Right atrium auricular region (tissue), 2 donors: ENCODE results near the gene NDUFS8. TPM values are rescaled to one million over a fixed set of nuclear protein-coding genes. Genes with fewer than 3 reads are reported as not detected.

Source experiments
- DNase-seq: peaks from one replicate; pipeline ENCODE4 v3.0.0-alpha.2; 2019; ENCODE audit warnings: low spot score
- H3K27ac ChIP-seq, 2 donors: fragments of 200-600 bp; sonication (generic); 1 replicate in 1 of 2; 2 replicates in 1 of 2; pipeline ENCODE4 v1.5.1; 2016 to 2019
- H3K27me3 ChIP-seq, 2 donors: fragments of 200-600 bp; sonication (generic); one replicate each; pipeline versions ENCODE4 v1.5.1 to v1.6.0; 2017 to 2019
- H3K36me3 ChIP-seq: fragments of 200-600 bp; sonication (generic); one replicate; pipeline ENCODE4 v1.5.1; 2016
- H3K4me1 ChIP-seq, 2 donors: fragments of 200-600 bp; sonication (generic); one replicate each; pipeline versions ENCODE4 v1.5.1 to v1.6.0; 2017 to 2019
- H3K4me3 ChIP-seq, 2 donors: fragments of 200-600 bp; sonication (generic); 1 replicate in 1 of 2; 2 replicates in 1 of 2; pipeline ENCODE4 v1.5.1; 2017 to 2019; ENCODE audit warnings: mild to moderate bottlenecking in 1 of 2, moderate library complexity in 1 of 2
- H3K9me3 ChIP-seq, 2 donors: fragments of 200-600 bp; sonication (generic); one replicate each; pipeline ENCODE4 v1.5.1; 2019
- CTCF ChIP-seq, 2 donors: fragments of 200-600 bp; sonication (generic); IDR thresholded peaks; one replicate each; pipeline ENCODE4 v1.5.1; 2019; ENCODE audit warnings: antibody characterized with exemption in 2 of 2
- total RNA-seq, 2 donors: library from RNA; depleted of rRNA; stranded (reverse); fragments of >200 nt; gene quantifications; one replicate each; pipeline ENCODE4 v1.1.0, GENCODE V29; 2016

NDUFS8 gene
- total RNA-seq, 2 donors from 2014 or later: 436 to 568 TPM

- H3K4me3 ChIP-seq: no peak overlapping the region
- no peaks in the 10 kb centered on the region for H3K27me3 ChIP-seq
- peaks cover 0 to 69% of the 10 kb centered on the region in 2 donors for H3K4me1 ChIP-seq
- no peaks in the 10 kb centered on the region for H3K9me3 ChIP-seq
- peak overlapping the region; percentile 83 to 90 for H3K27ac ChIP-seq
- no peak for TF ChIP-seq CTCF (IDR thresholded peaks at IDR 0.05)
- no peak for DNase-seq
- peaks cover 4% of the 10 kb centered on the region for H3K36me3 ChIP-seq
These were observed 2.7 kb downstream of the NDUFS8 start for GRCh38 chr11:68032997-68033707.

GRCh38 chr11:68033708-68034045 is 3.2 kb downstream of the NDUFS8 start:
- Histone ChIP-seq H3K27ac (peak overlapping the region; percentile 83 to 90), H3K4me1 (peaks cover 0 to 74% of the 10 kb centered on the region in 2 donors), H3K36me3 (peaks cover 4% of the 10 kb centered on the region), H3K9me3 (no peaks in the 10 kb centered on the region), H3K4me3 (no peak overlapping the region), H3K27me3 (no peaks in the 10 kb centered on the region)
- TF ChIP-seq CTCF (IDR thresholded peaks at IDR 0.05): no peak
- DNase-seq: peak; percentile 76

- H3K9me3 ChIP-seq: no peaks in the 10 kb centered on the region
- H3K4me3 ChIP-seq: no peak overlapping the region
- no peak for TF ChIP-seq CTCF (IDR thresholded peaks at IDR 0.05)
- H3K27ac ChIP-seq: no peak overlapping the region
- H3K27me3 ChIP-seq: no peaks in the 10 kb centered on the region
- no peak for DNase-seq
- peaks cover 0 to 82% of the 10 kb centered on the region in 2 donors for H3K4me1 ChIP-seq
- H3K36me3 ChIP-seq: peaks cover 4% of the 10 kb centered on the region
These were observed 4.9 kb downstream of the NDUFS8 start for GRCh38 chr11:68035266-68035876.

GRCh38 chr11:68036141-68036716 is 5.7 kb downstream of the NDUFS8 start:
- Histone ChIP-seq H3K4me1 (peaks cover 0 to 86% of the 10 kb centered on the region in 2 donors), H3K9me3 (no peaks in the 10 kb centered on the region), H3K4me3 (no peak overlapping the region), H3K27ac (peak overlapping the region; percentile 84 to 88), H3K36me3 (peaks cover 4% of the 10 kb centered on the region), H3K27me3 (no peaks in the 10 kb centered on the region)
- no peak for DNase-seq
- TF ChIP-seq CTCF (IDR thresholded peaks at IDR 0.05): no peak

- Histone ChIP-seq H3K27me3 (no peaks in the 10 kb centered on the region), H3K9me3 (no peaks in the 10 kb centered on the region), H3K36me3 (peaks cover 4% of the 10 kb centered on the region), H3K4me3 (no peak overlapping the region), H3K27ac (peak overlapping the region; percentile 84 to 88), H3K4me1 (peaks cover 0 to 83% of the 10 kb centered on the region in 2 donors)
- DNase-seq: peak; percentile 77
- no peak for TF ChIP-seq CTCF (IDR thresholded peaks at IDR 0.05)
These were observed 6.3 kb downstream of the NDUFS8 start for GRCh38 chr11:68036717-68037239.
